ENCODE results near the gene FOXQ1.

FOXQ1 gene

GRCh38 chr6:1325461-1326309 is 13.8 kb downstream of the FOXQ1 start:
- no peaks in the 10 kb centered on the region for H3K9me3 ChIP-seq (ENCODE audit: insufficient read depth, low read length)
- no peak overlapping the region for H3K9ac ChIP-seq (ENCODE audit: low read length)
- H3K4me1 ChIP-seq (ENCODE audit: low read length): no peaks in the 10 kb centered on the region
- no peak overlapping the region for H3K4me3 ChIP-seq (ENCODE audit: low read length)
- no peak for TF ChIP-seq EZH2phosphoT487 (IDR thresholded peaks at IDR 0.05; ENCODE audit: low read depth)
- TF ChIP-seq, protein P1, sequence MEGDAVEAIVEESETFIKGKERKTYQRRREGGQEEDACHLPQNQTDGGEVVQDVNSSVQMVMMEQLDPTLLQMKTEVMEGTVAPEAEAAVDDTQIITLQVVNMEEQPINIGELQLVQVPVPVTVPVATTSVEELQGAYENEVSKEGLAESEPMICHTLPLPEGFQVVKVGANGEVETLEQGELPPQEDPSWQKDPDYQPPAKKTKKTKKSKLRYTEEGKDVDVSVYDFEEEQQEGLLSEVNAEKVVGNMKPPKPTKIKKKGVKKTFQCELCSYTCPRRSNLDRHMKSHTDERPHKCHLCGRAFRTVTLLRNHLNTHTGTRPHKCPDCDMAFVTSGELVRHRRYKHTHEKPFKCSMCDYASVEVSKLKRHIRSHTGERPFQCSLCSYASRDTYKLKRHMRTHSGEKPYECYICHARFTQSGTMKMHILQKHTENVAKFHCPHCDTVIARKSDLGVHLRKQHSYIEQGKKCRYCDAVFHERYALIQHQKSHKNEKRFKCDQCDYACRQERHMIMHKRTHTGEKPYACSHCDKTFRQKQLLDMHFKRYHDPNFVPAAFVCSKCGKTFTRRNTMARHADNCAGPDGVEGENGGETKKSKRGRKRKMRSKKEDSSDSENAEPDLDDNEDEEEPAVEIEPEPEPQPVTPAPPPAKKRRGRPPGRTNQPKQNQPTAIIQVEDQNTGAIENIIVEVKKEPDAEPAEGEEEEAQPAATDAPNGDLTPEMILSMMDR (IDR thresholded peaks at IDR 0.05; ENCODE audit: low read depth, low read length): no peak
- 0 out of 2 replicates have a peak, but pooled peaks cover 8% of the 10 kb centered on the region for H3K27me3 ChIP-seq (ENCODE audit: low read depth, low read length)
- H3K4me2 ChIP-seq (ENCODE audit: low read length): no peak overlapping the region
- no peaks in the 10 kb centered on the region for H3K79me2 ChIP-seq (ENCODE audit: low read length)
- H3K27ac ChIP-seq (ENCODE audit: low read length): no peak overlapping the region
- no peaks in the 10 kb centered on the region for H4K20me1 ChIP-seq (ENCODE audit: insufficient read depth, low read length)
- no peaks in the 10 kb centered on the region for H3K36me3 ChIP-seq (replicated peaks; ENCODE audit: low read depth, low read length)
- no peak overlapping the region for H2AFZ ChIP-seq (ENCODE audit: low read depth, low read length)

GRCh38 chr6:1326535-1327121 is 14.7 kb downstream of the FOXQ1 start:
- Histone ChIP-seq H3K4me2 (ENCODE audit: low read length) (no peak overlapping the region), H3K36me3 (replicated peaks; ENCODE audit: low read depth, low read length) (no peaks in the 10 kb centered on the region), H2AFZ (ENCODE audit: low read depth, low read length) (no peak overlapping the region), H3K79me2 (ENCODE audit: low read length) (no peaks in the 10 kb centered on the region), H3K27me3 (ENCODE audit: low read depth, low read length) (0 out of 2 replicates have a peak, but pooled peaks cover 8% of the 10 kb centered on the region), H3K4me1 (ENCODE audit: low read length) (no peaks in the 10 kb centered on the region), H3K9ac (ENCODE audit: low read length) (no peak overlapping the region), H3K9me3 (ENCODE audit: insufficient read depth, low read length) (no peaks in the 10 kb centered on the region), H3K27ac (ENCODE audit: low read length) (no peak overlapping the region), H4K20me1 (ENCODE audit: insufficient read depth, low read length) (no peaks in the 10 kb centered on the region), H3K4me3 (ENCODE audit: low read length) (no peak overlapping the region)
- TF ChIP-seq, protein P1 (IDR thresholded peaks at IDR 0.05; ENCODE audit: low read depth, low read length): no peak
- no peak for TF ChIP-seq EZH2phosphoT487 (IDR thresholded peaks at IDR 0.05; ENCODE audit: low read depth)

- no peaks in the 10 kb centered on the region for H3K9me3 ChIP-seq (ENCODE audit: insufficient read depth, low read length)
- H3K36me3 ChIP-seq (replicated peaks; ENCODE audit: low read depth, low read length): no peaks in the 10 kb centered on the region
- H3K9ac ChIP-seq (ENCODE audit: low read length): no peak overlapping the region
- H3K4me3 ChIP-seq (ENCODE audit: low read length): no peak overlapping the region
- no peaks in the 10 kb centered on the region for H4K20me1 ChIP-seq (ENCODE audit: insufficient read depth, low read length)
- H3K27ac ChIP-seq (ENCODE audit: low read length): no peak overlapping the region
- no peaks in the 10 kb centered on the region for H3K4me1 ChIP-seq (ENCODE audit: low read length)
- no peaks in the 10 kb centered on the region for H3K79me2 ChIP-seq (ENCODE audit: low read length)
- no peak overlapping the region for H3K4me2 ChIP-seq (ENCODE audit: low read length)
- 0 out of 2 replicates have a peak, but pooled peaks cover 4% of the 10 kb centered on the region for H3K27me3 ChIP-seq (ENCODE audit: low read depth, low read length)
- TF ChIP-seq, protein P1 (IDR thresholded peaks at IDR 0.05; ENCODE audit: low read depth, low read length): no peak
- TF ChIP-seq EZH2phosphoT487 (IDR thresholded peaks at IDR 0.05; ENCODE audit: low read depth): no peak
- no peak overlapping the region for H2AFZ ChIP-seq (ENCODE audit: low read depth, low read length)
Observed at GRCh38 chr6:1327630-1328029, 15.7 kb downstream of the FOXQ1 start.

DNA sequence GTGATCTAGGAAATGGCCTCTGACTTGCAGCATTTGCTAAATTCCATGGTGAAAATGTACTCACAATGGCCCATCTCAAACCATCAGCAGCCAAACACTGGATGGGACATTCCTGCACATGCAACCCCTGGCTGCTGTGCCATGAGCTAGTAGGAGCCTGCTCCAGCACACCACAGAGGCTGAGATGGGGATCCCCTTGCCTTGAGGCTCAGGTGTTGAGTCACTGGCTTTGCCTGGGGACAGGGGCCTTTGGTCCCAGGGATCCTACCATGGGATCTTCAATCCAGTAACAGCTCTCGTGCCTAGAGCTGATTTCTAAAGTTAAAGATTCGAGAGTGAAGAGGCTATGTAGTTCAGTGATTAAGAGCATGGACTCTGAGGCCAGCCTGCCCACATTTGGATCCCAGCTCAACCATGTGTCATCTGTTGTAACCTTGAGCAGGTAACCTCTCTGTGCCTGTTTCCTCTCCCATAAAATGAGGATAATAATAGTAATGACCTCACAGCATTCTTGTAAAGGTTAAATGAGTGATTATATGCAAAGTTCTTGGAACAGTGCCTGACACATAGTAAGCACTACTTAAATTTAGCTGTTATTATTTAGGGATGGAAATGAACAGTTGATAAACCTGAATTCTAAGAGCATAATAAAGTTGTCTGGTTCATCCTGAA is 16.4 kb downstream of the FOXQ1 start:
- Histone ChIP-seq H3K4me1 (ENCODE audit: low read length) (no peaks in the 10 kb centered on the region), H3K9me3 (ENCODE audit: insufficient read depth, low read length) (no peaks in the 10 kb centered on the region), H4K20me1 (ENCODE audit: insufficient read depth, low read length) (no peaks in the 10 kb centered on the region), H3K27ac (ENCODE audit: low read length) (no peak overlapping the region), H3K4me2 (ENCODE audit: low read length) (no peak overlapping the region), H3K27me3 (ENCODE audit: low read depth, low read length) (no peaks in the 10 kb centered on the region), H2AFZ (ENCODE audit: low read depth, low read length) (no peak overlapping the region), H3K9ac (ENCODE audit: low read length) (no peak overlapping the region), H3K79me2 (ENCODE audit: low read length) (no peaks in the 10 kb centered on the region), H3K4me3 (ENCODE audit: low read length) (no peak overlapping the region), H3K36me3 (replicated peaks; ENCODE audit: low read depth, low read length) (no peaks in the 10 kb centered on the region)
- TF ChIP-seq EZH2phosphoT487 (IDR thresholded peaks at IDR 0.05; ENCODE audit: low read depth): no peak
- TF ChIP-seq, protein P1 (IDR thresholded peaks at IDR 0.05; ENCODE audit: low read depth, low read length): no peak
